HG03457 (cell line): ENCODE data around the gene HUNK.

ENCODE experiments used
- ATAC-seq: cut with Tn5 transposase; IDR thresholded peaks from one replicate; pipeline ENCODE4 v1.9.1; 2021; ENCODE audit warnings: moderate number of reproducible peaks; ENCODE audit not compliant: unreplicated experiment

The HUNK gene

DNA sequence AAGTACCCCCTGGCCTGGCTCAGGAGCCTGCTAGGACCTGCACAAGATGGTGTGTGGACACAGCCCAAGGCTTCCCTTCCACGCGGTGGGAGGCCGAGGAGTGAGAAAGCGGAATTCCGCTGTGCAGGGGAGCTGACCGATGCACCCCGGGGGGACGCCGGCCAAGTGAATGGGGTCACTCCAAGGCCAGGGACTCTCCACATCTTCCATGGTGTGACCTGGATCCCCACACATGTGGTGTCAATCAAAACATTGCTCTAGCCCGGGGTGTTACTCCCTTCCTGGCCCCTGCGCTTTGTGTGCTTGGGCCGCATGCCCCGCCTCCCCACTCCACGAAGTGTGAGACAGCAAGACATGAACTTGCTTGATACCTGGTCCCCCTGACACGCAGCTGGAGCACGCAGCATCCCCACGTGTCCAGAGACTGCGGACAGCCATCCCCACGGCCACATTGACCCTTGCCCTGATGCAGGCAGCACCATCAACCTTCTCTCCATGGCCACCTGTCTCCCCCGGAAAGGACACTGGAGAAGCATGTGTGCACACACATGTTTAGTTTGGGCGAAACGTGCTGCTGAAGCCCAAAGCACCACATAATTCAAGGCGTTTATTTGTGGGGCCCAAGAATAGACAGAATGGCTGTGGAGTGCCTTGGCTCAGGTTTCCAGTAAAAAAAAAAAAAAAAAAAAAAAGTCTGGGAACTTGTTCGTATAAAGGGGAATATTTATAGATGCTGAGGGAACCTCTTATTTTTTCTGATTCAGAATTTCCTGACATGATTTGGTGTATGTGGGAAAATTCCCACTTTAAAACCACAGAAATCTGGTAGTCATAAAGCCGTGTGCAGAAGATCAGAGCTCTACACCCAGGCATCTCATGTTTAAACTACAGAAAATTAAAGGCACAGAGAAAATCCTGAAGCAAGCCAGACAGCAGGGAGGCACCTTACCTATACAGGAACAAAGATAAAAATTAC, 171.7 kb downstream of the HUNK start:
- ATAC-seq, result no peak

GRCh38 chr21:32046191-32046590, 173.4 kb downstream of the HUNK start:
- ATAC-seq, result no peak

- no peak for ATAC-seq
These were observed 175.5 kb downstream of the HUNK start for GRCh38 chr21:32048353-32048752.
